A673 (cell line): Measurements from ENCODE around the gene PIK3R6. TPM values are rescaled to one million over a fixed set of nuclear protein-coding genes. Genes with fewer than 3 reads are reported as not detected.

Experiments
- BruUV-seq: library from RNA; stranded (reverse); fragments of 400-500 nt; replicated peaks from 2 replicates; lab custom pipeline; 2021; lab: Mats Ljungman, UMichigan
- CTCF ChIA-PET: fragments of 300-600 bp; sonication (Branson Sonifier 250); formaldehyde crosslinking; loops from one replicate; lab custom pipeline; 2022; ENCODE audit warnings: antibody characterized with exemption; lab: Charles Lee
- POLR2A ChIA-PET: fragments of 300-600 bp; sonication (Branson Sonifier 250); formaldehyde crosslinking; loops from one replicate; lab custom pipeline; 2022; ENCODE audit warnings: antibody characterized with exemption; ENCODE audit not compliant: low non-redundant PET; lab: Charles Lee
- DNase-seq: peaks from one replicate; pipeline ENCODE4 v3.0.0-alpha.2; 2015; ENCODE audit warnings: low spot score
- H3K27ac ChIP-seq: fragments of 200-600 bp; sonication (generic); 2 replicates; pipeline ENCODE4 v1.5.1; 2016; ENCODE audit warnings: mixed run types, low read depth, mild to moderate bottlenecking, mixed read lengths, antibody characterized with exemption, low read length; ENCODE audit not compliant: poor library complexity, severe bottlenecking
- H3K27me3 ChIP-seq: fragments of 200-600 bp; sonication (generic); replicated peaks from 2 replicates; pipeline ENCODE4 v1.6.1; 2017; ENCODE audit warnings: mixed run types, low read depth, mild to moderate bottlenecking, mixed read lengths, antibody characterized with exemption, low read length; ENCODE audit not compliant: insufficient read depth, poor library complexity
- H3K36me3 ChIP-seq: fragments of 200-600 bp; sonication (generic); 2 replicates; pipeline ENCODE4 v1.6.1; 2016; ENCODE audit warnings: mixed run types, mild to moderate bottlenecking, mixed read lengths, antibody characterized with exemption, low read length; ENCODE audit not compliant: insufficient read depth, poor library complexity, severe bottlenecking
- H3K4me1 ChIP-seq: fragments of 200-600 bp; sonication (generic); 2 replicates; pipeline ENCODE4 v1.6.1; 2017; ENCODE audit warnings: mixed run types, mild to moderate bottlenecking, mixed read lengths, antibody characterized with exemption, low read length; ENCODE audit not compliant: insufficient read depth, poor library complexity, severe bottlenecking
- H3K4me3 ChIP-seq: fragments of 200-600 bp; sonication (generic); 2 replicates; pipeline ENCODE4 v1.5.1; 2016; ENCODE audit warnings: low read depth, mixed run types, mild to moderate bottlenecking, mixed read lengths, low read length; ENCODE audit not compliant: poor library complexity, severe bottlenecking
- H3K9me3 ChIP-seq: fragments of 200-600 bp; sonication (generic); 2 replicates; pipeline ENCODE4 v1.6.1; 2016; ENCODE audit warnings: mixed run types, low read depth, mild to moderate bottlenecking, mixed read lengths, antibody characterized with exemption, low read length; ENCODE audit not compliant: poor library complexity, severe bottlenecking
- EZH2 ChIP-seq: fragments of 200-600 bp; sonication (generic); IDR thresholded peaks from 2 replicates; pipeline ENCODE4 v1.6.1; 2017; ENCODE audit warnings: borderline replicate concordance, low read depth, mild to moderate bottlenecking, mixed read lengths, antibody characterized with exemption, low read length; ENCODE audit not compliant: poor library complexity, severe bottlenecking
- intact Hi-C: fragments of 100-400 bp; cut with micrococcal nuclease; formaldehyde crosslinking; loops from one replicate; pipeline ENCODE4 v1.10.0; 2022; ENCODE audit not compliant: unreplicated experiment
- total RNA-seq: library from RNA; stranded (reverse); gene quantifications from 2 replicates; pipeline ENCODE4 v1.2.3, GENCODE V29; 2021
- TF ChIP-seq, protein P1 (sequence below): fragments of 300-800, 200-600 bp; sonication (generic); conservative IDR thresholded peaks from 2 replicates; pipeline ENCODE4 v1.5.1; 2017; ENCODE audit warnings: low read depth, mild to moderate bottlenecking, antibody characterized with exemption, low read length, moderate library complexity, mixed read lengths

The PIK3R6 gene
- total RNA-seq, 1 experiment from 2014 or later = not detected

GRCh38 chr17:8888704-8889302, 21.3 kb upstream of the PIK3R6 start:
- BruUV-seq = no TSS peak
- Histone ChIP-seq H3K9me3 (no peaks in the 10 kb centered on the region), H3K27me3 (no peaks in the 10 kb centered on the region), H3K4me1 (no peaks in the 10 kb centered on the region), H3K36me3 (no peaks in the 10 kb centered on the region), H3K4me3 (no peak overlapping the region), H3K27ac (no peak overlapping the region)
- DNase-seq = no peak
- TF ChIP-seq, protein P1, sequence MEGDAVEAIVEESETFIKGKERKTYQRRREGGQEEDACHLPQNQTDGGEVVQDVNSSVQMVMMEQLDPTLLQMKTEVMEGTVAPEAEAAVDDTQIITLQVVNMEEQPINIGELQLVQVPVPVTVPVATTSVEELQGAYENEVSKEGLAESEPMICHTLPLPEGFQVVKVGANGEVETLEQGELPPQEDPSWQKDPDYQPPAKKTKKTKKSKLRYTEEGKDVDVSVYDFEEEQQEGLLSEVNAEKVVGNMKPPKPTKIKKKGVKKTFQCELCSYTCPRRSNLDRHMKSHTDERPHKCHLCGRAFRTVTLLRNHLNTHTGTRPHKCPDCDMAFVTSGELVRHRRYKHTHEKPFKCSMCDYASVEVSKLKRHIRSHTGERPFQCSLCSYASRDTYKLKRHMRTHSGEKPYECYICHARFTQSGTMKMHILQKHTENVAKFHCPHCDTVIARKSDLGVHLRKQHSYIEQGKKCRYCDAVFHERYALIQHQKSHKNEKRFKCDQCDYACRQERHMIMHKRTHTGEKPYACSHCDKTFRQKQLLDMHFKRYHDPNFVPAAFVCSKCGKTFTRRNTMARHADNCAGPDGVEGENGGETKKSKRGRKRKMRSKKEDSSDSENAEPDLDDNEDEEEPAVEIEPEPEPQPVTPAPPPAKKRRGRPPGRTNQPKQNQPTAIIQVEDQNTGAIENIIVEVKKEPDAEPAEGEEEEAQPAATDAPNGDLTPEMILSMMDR = no peak
- TF ChIP-seq EZH2 = no peak
- CTCF ChIA-PET = no interaction called here
- intact Hi-C loops = no loop called here
- POLR2A ChIA-PET = no interaction called here

- no peak overlapping the region for H3K27ac ChIP-seq
- H3K27me3 ChIP-seq = no peaks in the 10 kb centered on the region
- intact Hi-C loops = no loop called here
- H3K9me3 ChIP-seq = no peaks in the 10 kb centered on the region
- CTCF ChIA-PET = interaction anchor here (0.6 kb wide), 3 partner anchors 78 to 512 kb away, joined by 3 to 6 read pairs (median 3); partner anchors contain the start of gene PIK3R5
- H3K36me3 ChIP-seq = no peaks in the 10 kb centered on the region
- no peak for TF ChIP-seq EZH2
- TF ChIP-seq, protein P1 = no peak
- POLR2A ChIA-PET = no interaction called here
- no peak overlapping the region for H3K4me3 ChIP-seq
- no peak for DNase-seq
- no TSS peak for BruUV-seq
- no peaks in the 10 kb centered on the region for H3K4me1 ChIP-seq
These were observed 20.6 kb upstream of the PIK3R6 start for GRCh38 chr17:8887834-8888703.

- no peaks in the 10 kb centered on the region for H3K9me3 ChIP-seq
- H3K27me3 ChIP-seq = no peaks in the 10 kb centered on the region
- intact Hi-C loops = no loop called here
- no peaks in the 10 kb centered on the region for H3K36me3 ChIP-seq
- CTCF ChIA-PET = interaction anchor here (0.6 kb wide), 1 partner anchor 513 kb away, joined by 6 read pairs; no protein-coding TSS in a partner anchor
- no peak for DNase-seq
- H3K27ac ChIP-seq = no peak overlapping the region
- POLR2A ChIA-PET = no interaction called here
- no peaks in the 10 kb centered on the region for H3K4me1 ChIP-seq
- no TSS peak for BruUV-seq
- TF ChIP-seq, protein P1 = no peak
- TF ChIP-seq EZH2 = no peak
- no peak overlapping the region for H3K4me3 ChIP-seq
These were observed 19.8 kb upstream of the PIK3R6 start for GRCh38 chr17:8887301-8887700.
